Endothelial cell (in vitro differentiated cells): ENCODE results near the gene ST6GALNAC2. TPM values are rescaled to one million over a fixed set of nuclear protein-coding genes. Genes with fewer than 3 reads are reported as not detected.

Experiments used
- DNase-seq: peaks from one replicate; pipeline ENCODE4 v3.0.0; 2021; ENCODE audit warnings: low spot score
- H3K27ac Mint-ChIP-seq: one replicate; pipeline ENCODE4 v1.8.0; 2021; ENCODE audit warnings: mixed read lengths, inconsistent platforms; ENCODE audit not compliant: unreplicated experiment
- H3K27me3 Mint-ChIP-seq: one replicate; pipeline ENCODE4 v1.8.0; 2021; ENCODE audit warnings: mild to moderate bottlenecking, moderate library complexity, mixed read lengths, inconsistent platforms; ENCODE audit not compliant: unreplicated experiment
- H3K36me3 Mint-ChIP-seq: one replicate; pipeline ENCODE4 v1.8.0; 2021; ENCODE audit warnings: mild to moderate bottlenecking, low read depth, mixed read lengths, inconsistent platforms; ENCODE audit not compliant: unreplicated experiment
- H3K4me1 Mint-ChIP-seq: one replicate; pipeline ENCODE4 v1.8.0; 2021; ENCODE audit warnings: mild to moderate bottlenecking, mixed read lengths, inconsistent platforms; ENCODE audit not compliant: unreplicated experiment
- H3K4me3 Mint-ChIP-seq: one replicate; pipeline ENCODE4 v1.8.0; 2021; ENCODE audit warnings: mild to moderate bottlenecking, mixed read lengths, inconsistent platforms; ENCODE audit not compliant: unreplicated experiment
- H3K9me3 Mint-ChIP-seq: one replicate; pipeline ENCODE4 v1.8.0; 2021; ENCODE audit warnings: mixed read lengths, inconsistent platforms; ENCODE audit not compliant: unreplicated experiment
- total RNA-seq: library from RNA; stranded (reverse); fragmentation: NEBNext Ultra II Directional; extraction: Animal tissue kit (Norgen Biotek cat#: 25700); gene quantifications from one replicate; pipeline ENCODE4 v1.2.1, GENCODE V29; 2021; ENCODE audit not compliant: unreplicated experiment
- TF ChIP-seq, protein P1 (sequence below): fragments of 200-600 bp; sonication (generic); IDR thresholded peaks from one replicate; pipeline ENCODE4 v1.5.0; 2021; ENCODE audit warnings: antibody characterized with exemption; ENCODE audit not compliant: unreplicated experiment

ST6GALNAC2 gene
- total RNA-seq, 1 donor from 2014 or later, result 2.2 TPM

DNA sequence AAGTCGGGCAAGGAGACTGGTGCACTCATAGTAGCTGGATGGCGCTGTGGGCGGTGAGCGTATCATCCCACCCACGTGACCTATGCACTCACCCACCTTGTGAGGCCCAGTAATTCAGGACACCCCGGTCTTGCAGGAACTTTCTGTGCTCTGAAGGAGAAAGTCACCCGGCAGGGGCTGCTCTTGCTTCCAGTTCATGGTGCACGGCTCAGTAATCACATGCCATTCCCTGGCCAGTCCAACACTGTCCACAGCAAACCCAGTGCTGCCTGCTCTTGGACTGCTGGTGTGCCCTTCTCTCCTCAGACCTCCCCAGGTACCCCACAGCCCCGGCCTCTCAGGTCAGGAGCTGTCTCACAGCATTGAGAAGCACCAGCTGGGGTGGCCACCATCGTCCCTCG is 68.0 kb downstream of the ST6GALNAC2 start:
- TF ChIP-seq, protein P1, sequence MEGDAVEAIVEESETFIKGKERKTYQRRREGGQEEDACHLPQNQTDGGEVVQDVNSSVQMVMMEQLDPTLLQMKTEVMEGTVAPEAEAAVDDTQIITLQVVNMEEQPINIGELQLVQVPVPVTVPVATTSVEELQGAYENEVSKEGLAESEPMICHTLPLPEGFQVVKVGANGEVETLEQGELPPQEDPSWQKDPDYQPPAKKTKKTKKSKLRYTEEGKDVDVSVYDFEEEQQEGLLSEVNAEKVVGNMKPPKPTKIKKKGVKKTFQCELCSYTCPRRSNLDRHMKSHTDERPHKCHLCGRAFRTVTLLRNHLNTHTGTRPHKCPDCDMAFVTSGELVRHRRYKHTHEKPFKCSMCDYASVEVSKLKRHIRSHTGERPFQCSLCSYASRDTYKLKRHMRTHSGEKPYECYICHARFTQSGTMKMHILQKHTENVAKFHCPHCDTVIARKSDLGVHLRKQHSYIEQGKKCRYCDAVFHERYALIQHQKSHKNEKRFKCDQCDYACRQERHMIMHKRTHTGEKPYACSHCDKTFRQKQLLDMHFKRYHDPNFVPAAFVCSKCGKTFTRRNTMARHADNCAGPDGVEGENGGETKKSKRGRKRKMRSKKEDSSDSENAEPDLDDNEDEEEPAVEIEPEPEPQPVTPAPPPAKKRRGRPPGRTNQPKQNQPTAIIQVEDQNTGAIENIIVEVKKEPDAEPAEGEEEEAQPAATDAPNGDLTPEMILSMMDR, result no peak
- no peaks in the 10 kb centered on the region for H3K9me3 Mint-ChIP-seq
- DNase-seq, result no peak
- H3K27me3 Mint-ChIP-seq, result peaks cover 2% of the 10 kb centered on the region
- no peak overlapping the region for H3K4me3 Mint-ChIP-seq
- H3K36me3 Mint-ChIP-seq, result peaks cover 4% of the 10 kb centered on the region
- peaks cover 23% of the 10 kb centered on the region for H3K4me1 Mint-ChIP-seq
- no peak overlapping the region for H3K27ac Mint-ChIP-seq

Other genes starting within 250 kb of the ST6GALNAC2 start
- 136 TPM for gene PRPSAP1, start 231.9 kb downstream of the ST6GALNAC2 start, total RNA-seq
- 15.4 TPM for gene SPHK1, start 201.3 kb downstream of the ST6GALNAC2 start, total RNA-seq
- gene UBE2O, start 132.7 kb downstream of the ST6GALNAC2 start, total RNA-seq, result 49.0 TPM
- not detected for gene AANAT, start 118.3 kb downstream of the ST6GALNAC2 start, total RNA-seq
- 39.3 TPM for gene RHBDF2, start 84.4 kb downstream of the ST6GALNAC2 start, total RNA-seq
- gene CYGB, start 48.2 kb downstream of the ST6GALNAC2 start, total RNA-seq, result 0.51 TPM
- gene PRCD, start 45.8 kb downstream of the ST6GALNAC2 start, total RNA-seq, result 0.54 TPM
- gene ST6GALNAC1, start 57.9 kb upstream of the ST6GALNAC2 start, total RNA-seq, result 0.77 TPM
- 51.6 TPM for gene MXRA7, start 125.1 kb upstream of the ST6GALNAC2 start, total RNA-seq
- gene JMJD6, start 140.7 kb upstream of the ST6GALNAC2 start, total RNA-seq, result 25.6 TPM
- gene METTL23, start 141.0 kb upstream of the ST6GALNAC2 start, total RNA-seq, result 30.5 TPM
- gene SRSF2, start 151.5 kb upstream of the ST6GALNAC2 start, total RNA-seq, result 215 TPM
- gene MFSD11, start 152.3 kb upstream of the ST6GALNAC2 start, total RNA-seq, result 37.3 TPM